Breast epithelium (tissue), 3 donors: ENCODE results near the gene APOM.

Source experiments
- CTCF ChIP-seq, 3 donors: fragments of 450-650 bp; IDR thresholded peaks; one replicate each; pipeline ENCODE4 v1.5.1; 2016 to 2017; ENCODE audit warnings: antibody characterized with exemption in 3 of 3, mild to moderate bottlenecking in 3 of 3, moderate library complexity in 3 of 3
- POLR2AphosphoS5 ChIP-seq, 3 donors: sonication (generic); formaldehyde crosslinking; IDR thresholded peaks; one replicate each; pipeline ENCODE4 v1.6.1; 2017; ENCODE audit warnings: antibody characterized with exemption in 3 of 3

GRCh38 chr6:31631209-31631608 lies 24.5 kb upstream of the APOM start:
- no peak for TF ChIP-seq CTCF (IDR thresholded peaks at IDR 0.05)
- TF ChIP-seq POLR2AphosphoS5 (IDR thresholded peaks at IDR 0.05): no peak
